ENCODE measurements around the gene WDR38.

Gene WDR38

GRCh38 chr9:124863371-124863871 lies 10.2 kb downstream of the WDR38 start:
- no peak overlapping the region for H3K27ac ChIP-seq (ENCODE audit: low read depth, low read length)
- H3F3A ChIP-seq (ENCODE audit: control insufficient read depth, insufficient read depth), result peaks cover 32% of the 10 kb centered on the region
- no peaks in the 10 kb centered on the region for H3K27me3 ChIP-seq (ENCODE audit: control insufficient read depth, low read length)
- H3K9me2 ChIP-seq (replicated peaks; ENCODE audit: control insufficient read depth, low read length), result no peaks in the 10 kb centered on the region
- H3K79me2 ChIP-seq (ENCODE audit: control insufficient read depth, low read length), result peaks cover 52% of the 10 kb centered on the region
- no peaks in the 10 kb centered on the region for H3K9me3 ChIP-seq (ENCODE audit: control insufficient read depth, insufficient read depth, low read length)
- H3K36me3 ChIP-seq (ENCODE audit: control insufficient read depth, low read length), result peaks cover 39% of the 10 kb centered on the region
- H3K4me3 ChIP-seq (ENCODE audit: low read length), result peak overlapping the region; percentile 77
- peaks cover 27% of the 10 kb centered on the region for H4K20me1 ChIP-seq (ENCODE audit: control insufficient read depth, insufficient read depth, low read depth, low read length)
- peak overlapping the region; percentile 61 for H3K4me2 ChIP-seq (ENCODE audit: low read length)
- TF ChIP-seq, protein P1, sequence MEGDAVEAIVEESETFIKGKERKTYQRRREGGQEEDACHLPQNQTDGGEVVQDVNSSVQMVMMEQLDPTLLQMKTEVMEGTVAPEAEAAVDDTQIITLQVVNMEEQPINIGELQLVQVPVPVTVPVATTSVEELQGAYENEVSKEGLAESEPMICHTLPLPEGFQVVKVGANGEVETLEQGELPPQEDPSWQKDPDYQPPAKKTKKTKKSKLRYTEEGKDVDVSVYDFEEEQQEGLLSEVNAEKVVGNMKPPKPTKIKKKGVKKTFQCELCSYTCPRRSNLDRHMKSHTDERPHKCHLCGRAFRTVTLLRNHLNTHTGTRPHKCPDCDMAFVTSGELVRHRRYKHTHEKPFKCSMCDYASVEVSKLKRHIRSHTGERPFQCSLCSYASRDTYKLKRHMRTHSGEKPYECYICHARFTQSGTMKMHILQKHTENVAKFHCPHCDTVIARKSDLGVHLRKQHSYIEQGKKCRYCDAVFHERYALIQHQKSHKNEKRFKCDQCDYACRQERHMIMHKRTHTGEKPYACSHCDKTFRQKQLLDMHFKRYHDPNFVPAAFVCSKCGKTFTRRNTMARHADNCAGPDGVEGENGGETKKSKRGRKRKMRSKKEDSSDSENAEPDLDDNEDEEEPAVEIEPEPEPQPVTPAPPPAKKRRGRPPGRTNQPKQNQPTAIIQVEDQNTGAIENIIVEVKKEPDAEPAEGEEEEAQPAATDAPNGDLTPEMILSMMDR (IDR thresholded peaks at IDR 0.05; ENCODE audit: low read depth, low read length, poor library complexity, severe bottlenecking), result no peak
- no peak for TF ChIP-seq EZH2phosphoT487 (IDR thresholded peaks at IDR 0.05; ENCODE audit: borderline replicate concordance, low read length)
- peaks cover 41% of the 10 kb centered on the region for H3K4me1 ChIP-seq (ENCODE audit: control insufficient read depth, low read length)

DNA sequence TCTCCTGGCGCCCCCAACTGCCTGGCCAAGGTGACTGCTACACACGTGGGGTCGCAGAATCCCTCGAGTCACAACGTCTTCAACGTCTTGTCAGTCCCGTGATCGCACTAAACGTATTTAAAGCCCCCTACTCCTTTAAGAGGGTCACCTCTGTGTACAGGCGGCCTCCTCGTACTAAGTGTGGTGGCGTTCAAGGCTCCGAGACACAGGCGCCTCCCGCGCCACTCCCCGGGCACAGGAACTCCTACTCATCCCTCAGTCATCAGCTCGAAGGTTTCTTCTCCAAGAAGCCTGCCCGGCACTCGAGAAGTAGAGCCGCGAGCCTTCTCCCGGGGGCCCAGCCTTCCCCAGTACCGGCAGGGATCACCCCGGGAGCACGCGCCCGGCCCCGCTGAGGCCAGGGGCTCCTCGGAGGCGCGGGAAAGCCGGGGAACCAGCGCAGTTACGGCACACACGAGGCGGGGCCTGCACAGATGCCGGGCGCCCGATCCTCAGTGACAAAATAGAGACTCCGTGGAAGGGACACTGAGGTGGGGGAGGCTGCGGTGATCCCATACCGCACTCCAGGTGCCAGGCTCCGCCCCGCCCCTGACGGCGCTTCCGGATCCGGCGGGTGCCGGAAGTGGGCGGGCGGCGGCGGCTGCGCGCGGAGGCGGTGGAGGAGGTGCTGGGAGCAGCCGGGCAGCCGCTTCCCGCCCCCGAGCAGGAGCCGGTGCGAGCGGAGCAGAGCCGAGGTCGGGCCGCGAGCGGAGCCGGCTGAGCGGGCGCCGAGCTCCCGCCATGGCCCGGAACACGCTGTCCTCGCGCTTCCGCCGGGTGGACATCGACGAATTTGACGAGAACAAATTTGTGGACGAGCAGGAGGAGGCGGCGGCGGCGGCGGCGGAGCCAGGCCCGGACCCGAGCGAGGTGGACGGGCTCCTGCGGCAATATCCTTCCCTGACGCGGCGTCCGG lies 15.5 kb downstream of the WDR38 start:
- no peaks in the 10 kb centered on the region for H3K9me3 ChIP-seq (ENCODE audit: control insufficient read depth, insufficient read depth, low read length)
- TF ChIP-seq EZH2phosphoT487 (IDR thresholded peaks at IDR 0.05; ENCODE audit: borderline replicate concordance, low read length), result no peak
- TF ChIP-seq, protein P1 (IDR thresholded peaks at IDR 0.05; ENCODE audit: low read depth, low read length, poor library complexity, severe bottlenecking), result peak; percentile 71
- peaks cover 56% of the 10 kb centered on the region for H3K36me3 ChIP-seq (ENCODE audit: control insufficient read depth, low read length)
- H3K4me3 ChIP-seq (ENCODE audit: low read length), result peak overlapping the region; percentile 75
- H3K4me1 ChIP-seq (ENCODE audit: control insufficient read depth, low read length), result peaks cover 50% of the 10 kb centered on the region
- H3K4me2 ChIP-seq (ENCODE audit: low read length), result peak overlapping the region; percentile 91
- H3F3A ChIP-seq (ENCODE audit: control insufficient read depth, insufficient read depth), result peaks cover 7% of the 10 kb centered on the region
- peaks cover 27% of the 10 kb centered on the region; the same call in 1 of the 2 replicates for H4K20me1 ChIP-seq (ENCODE audit: control insufficient read depth, insufficient read depth, low read depth, low read length)
- no peaks in the 10 kb centered on the region for H3K9me2 ChIP-seq (replicated peaks; ENCODE audit: control insufficient read depth, low read length)
- H3K27ac ChIP-seq (ENCODE audit: low read depth, low read length), result peak overlapping the region; percentile 91
- H3K27me3 ChIP-seq (ENCODE audit: control insufficient read depth, low read length), result no peaks in the 10 kb centered on the region
- peaks cover 66% of the 10 kb centered on the region for H3K79me2 ChIP-seq (ENCODE audit: control insufficient read depth, low read length)

- Histone ChIP-seq H3K79me2 (ENCODE audit: control insufficient read depth, low read length) (peaks cover 74% of the 10 kb centered on the region), H3K9me2 (replicated peaks; ENCODE audit: control insufficient read depth, low read length) (no peaks in the 10 kb centered on the region), H3K4me3 (ENCODE audit: low read length) (peak overlapping the region; percentile 75), H3K4me1 (ENCODE audit: control insufficient read depth, low read length) (peaks cover 49% of the 10 kb centered on the region), H3K36me3 (ENCODE audit: control insufficient read depth, low read length) (peaks cover 63% of the 10 kb centered on the region), H4K20me1 (ENCODE audit: control insufficient read depth, insufficient read depth, low read depth, low read length) (peaks cover 30% of the 10 kb centered on the region; the same call in 1 of the 2 replicates), H3K9me3 (ENCODE audit: control insufficient read depth, insufficient read depth, low read length) (no peaks in the 10 kb centered on the region), H3K27ac (ENCODE audit: low read depth, low read length) (peak overlapping the region; percentile 91), H3F3A (ENCODE audit: control insufficient read depth, insufficient read depth) (peaks cover 6% of the 10 kb centered on the region), H3K27me3 (ENCODE audit: control insufficient read depth, low read length) (no peaks in the 10 kb centered on the region), H3K4me2 (ENCODE audit: low read length) (peak overlapping the region; percentile 91)
- TF ChIP-seq, protein P1 (IDR thresholded peaks at IDR 0.05; ENCODE audit: low read depth, low read length, poor library complexity, severe bottlenecking), result no peak
- no peak for TF ChIP-seq EZH2phosphoT487 (IDR thresholded peaks at IDR 0.05; ENCODE audit: borderline replicate concordance, low read length)
These were observed 16.3 kb downstream of the WDR38 start for GRCh38 chr9:124869466-124869985.
